Suprapubic skin (tissue), 3 donors: ENCODE data around the gene RNF4.

Experiments
- POLR2A ChIP-seq, 2 donors: fragments of 450-650 bp; IDR thresholded peaks; one replicate each; pipeline ENCODE4 v1.6.1; 2017; ENCODE audit warnings: antibody characterized with exemption in 2 of 2, mild to moderate bottlenecking in 2 of 2, moderate library complexity in 2 of 2
- TF ChIP-seq, protein P1 (sequence below), 2 donors: fragments of 200-600 bp in 1 of 2; fragments of 450-650 bp in 1 of 2; sonication (generic) in 1 of 2; IDR thresholded peaks; one replicate each; pipeline ENCODE4 v1.5.1; 2016 to 2019; ENCODE audit warnings: antibody characterized with exemption in 2 of 2, mild to moderate bottlenecking in 1 of 2, moderate library complexity in 1 of 2

DNA sequence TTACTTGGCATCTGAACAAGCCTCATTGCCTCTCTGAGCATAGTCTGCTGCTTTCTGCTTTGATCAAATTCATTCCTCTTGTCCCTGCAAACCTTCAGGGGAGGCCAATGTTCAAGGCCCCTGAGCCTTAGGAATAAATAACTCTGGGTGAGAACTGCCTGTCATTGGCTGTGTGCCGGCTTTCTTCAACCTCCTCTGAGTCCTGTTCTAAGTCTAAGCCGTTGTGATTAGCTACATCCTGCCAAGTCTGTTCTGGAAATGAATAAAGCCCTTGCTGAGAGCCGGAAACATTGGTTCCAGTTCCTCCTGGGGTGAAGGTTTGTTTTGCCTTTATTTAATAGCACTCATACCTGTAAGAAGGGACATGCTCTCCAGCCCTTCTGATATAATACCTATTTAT lies 13.8 kb downstream of the RNF4 start:
- TF ChIP-seq, protein P1, sequence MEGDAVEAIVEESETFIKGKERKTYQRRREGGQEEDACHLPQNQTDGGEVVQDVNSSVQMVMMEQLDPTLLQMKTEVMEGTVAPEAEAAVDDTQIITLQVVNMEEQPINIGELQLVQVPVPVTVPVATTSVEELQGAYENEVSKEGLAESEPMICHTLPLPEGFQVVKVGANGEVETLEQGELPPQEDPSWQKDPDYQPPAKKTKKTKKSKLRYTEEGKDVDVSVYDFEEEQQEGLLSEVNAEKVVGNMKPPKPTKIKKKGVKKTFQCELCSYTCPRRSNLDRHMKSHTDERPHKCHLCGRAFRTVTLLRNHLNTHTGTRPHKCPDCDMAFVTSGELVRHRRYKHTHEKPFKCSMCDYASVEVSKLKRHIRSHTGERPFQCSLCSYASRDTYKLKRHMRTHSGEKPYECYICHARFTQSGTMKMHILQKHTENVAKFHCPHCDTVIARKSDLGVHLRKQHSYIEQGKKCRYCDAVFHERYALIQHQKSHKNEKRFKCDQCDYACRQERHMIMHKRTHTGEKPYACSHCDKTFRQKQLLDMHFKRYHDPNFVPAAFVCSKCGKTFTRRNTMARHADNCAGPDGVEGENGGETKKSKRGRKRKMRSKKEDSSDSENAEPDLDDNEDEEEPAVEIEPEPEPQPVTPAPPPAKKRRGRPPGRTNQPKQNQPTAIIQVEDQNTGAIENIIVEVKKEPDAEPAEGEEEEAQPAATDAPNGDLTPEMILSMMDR (IDR thresholded peaks at IDR 0.05), result no peak
- TF ChIP-seq POLR2A (IDR thresholded peaks at IDR 0.05), result no peak
